C4-2B (cell line): ENCODE results near the gene PIERCE2.
A peak's percentile ranks its signal among the peaks of the same experiment; 100 is the strongest.

Experiments used
- H3K27ac ChIP-seq: fragments of 450-650 bp; 2 replicates; pipeline ENCODE4 v1.5.1; 2017
- CTCF ChIP-seq: fragments of 450-650 bp; conservative IDR thresholded peaks from 2 replicates; pipeline ENCODE4 v1.5.1; 2017; ENCODE audit warnings: mild to moderate bottlenecking
- ZFX ChIP-seq: fragments of 450-650 bp; IDR thresholded peaks from 2 replicates; pipeline ENCODE4 v1.6.1; 2017

The PIERCE2 gene

GRCh38 chr15:55408012-55408928 is at the start of gene PIERCE2, which contains the start of gene CCPG1:
Gene PIERCE2 (plus strand): TSS chr15:55408495. CDS start chr15:55408769, 274 bp downstream.
Gene CCPG1 (minus strand): TSS chr15:55408359. CDS start chr15:55389424, 18,935 bp downstream.
- TF ChIP-seq ZFX (peak; percentile 62), CTCF (peak; percentile 79)
- peak within 1 kb of the TSS; percentile 75 for H3K27ac ChIP-seq

GRCh38 chr15:55360256-55360655 is 48.0 kb upstream of the PIERCE2 start:
- no peak overlapping the region for H3K27ac ChIP-seq

GRCh38 chr15:55361048-55361447 is 47.2 kb upstream of the PIERCE2 start:
- TF ChIP-seq CTCF (no peak), ZFX (no peak)
- no peak overlapping the region for H3K27ac ChIP-seq

More at GRCh38 chr15:55360256-55360655, 48.0 kb upstream of the PIERCE2 start:
- TF ChIP-seq CTCF: no peak
- TF ChIP-seq ZFX: no peak

- TF ChIP-seq CTCF (no peak), ZFX (no peak)
- no peak overlapping the region for H3K27ac ChIP-seq
These were observed 45.7 kb upstream of the PIERCE2 start for GRCh38 chr15:55362641-55363040.

GRCh38 chr15:55366981-55367380 is 41.3 kb upstream of the PIERCE2 start:
- no peak for TF ChIP-seq ZFX
- TF ChIP-seq CTCF: no peak
- no peak overlapping the region for H3K27ac ChIP-seq

- TF ChIP-seq ZFX: no peak
- no peak for TF ChIP-seq CTCF
- no peak overlapping the region for H3K27ac ChIP-seq
These were observed 35.4 kb upstream of the PIERCE2 start for GRCh38 chr15:55372701-55373440.

- H3K27ac ChIP-seq: no peak overlapping the region
- TF ChIP-seq CTCF (no peak), ZFX (no peak)
These were observed 29.2 kb upstream of the PIERCE2 start for GRCh38 chr15:55379095-55379494.
